ENCODE measurements around the gene KCNK1. TPM values are rescaled to one million over a fixed set of nuclear protein-coding genes. Genes with fewer than 3 reads are reported as not detected.

KCNK1 gene
- total RNA-seq, 4 donors from 2014 or later, result 1.2 to 2.8 (median 1.7) TPM

GRCh38 chr1:233570216-233570615 is 43.7 kb upstream of the KCNK1 start:
- Histone ChIP-seq H3K4me1 (no peaks in the 10 kb centered on the region), H3K4me3 (no peak overlapping the region), H3K36me3 (no peaks in the 10 kb centered on the region), H3K27me3 (peaks cover 0 to 8% (median 0%) of the 10 kb centered on the region in 4 donors), H3K27ac (replicated peaks in 1 of 4) (no peak overlapping the region), H3K9me3 (no peaks in the 10 kb centered on the region)
- no peak for DNase-seq (ENCODE audit: extremely low spot score)
- 46% methylated on average over 3 of the region's 3 CpGs for WGBS
- intact Hi-C loops (cut with DNase I), result no loop called here
- TF ChIP-seq POLR2A (IDR thresholded peaks at IDR 0.05; ENCODE audit: low read depth) (no peak), POLR2AphosphoS5 (IDR thresholded peaks at IDR 0.05) (no peak), CTCF (IDR thresholded peaks at IDR 0.05) (no peak), EP300 (IDR thresholded peaks at IDR 0.05) (no peak)

- no peaks in the 10 kb centered on the region for H3K36me3 ChIP-seq
- H3K4me3 ChIP-seq, result no peak overlapping the region
- TF ChIP-seq EP300 (IDR thresholded peaks at IDR 0.05) (no peak), POLR2AphosphoS5 (IDR thresholded peaks at IDR 0.05) (no peak), POLR2A (IDR thresholded peaks at IDR 0.05; ENCODE audit: low read depth) (no peak), CTCF (IDR thresholded peaks at IDR 0.05) (no peak)
- H3K9me3 ChIP-seq, result no peaks in the 10 kb centered on the region
- H3K27ac ChIP-seq (replicated peaks in 1 of 4), result no peak overlapping the region
- no peaks in the 10 kb centered on the region for H3K4me1 ChIP-seq
- DNase-seq (ENCODE audit: extremely low spot score), result no peak
- intact Hi-C loops (cut with DNase I), result no loop called here
- H3K27me3 ChIP-seq, result peaks cover 0 to 8% (median 0%) of the 10 kb centered on the region in 4 donors
- whole genome bisulfite sequencing, result 59% methylated on average over 4 of the region's 4 CpGs
Observed at GRCh38 chr1:233570706-233571105, 43.2 kb upstream of the KCNK1 start.

GRCh38 chr1:233572896-233573295 is 41.0 kb upstream of the KCNK1 start:
- H3K36me3 ChIP-seq, result no peaks in the 10 kb centered on the region
- no peak overlapping the region for H3K27ac ChIP-seq (replicated peaks in 1 of 4)
- WGBS, result 91% methylated on average over 4 of the region's 4 CpGs
- intact Hi-C loops (cut with DNase I), result no loop called here
- TF ChIP-seq EP300 (IDR thresholded peaks at IDR 0.05) (no peak), POLR2A (IDR thresholded peaks at IDR 0.05; ENCODE audit: low read depth) (no peak), POLR2AphosphoS5 (IDR thresholded peaks at IDR 0.05) (no peak), CTCF (IDR thresholded peaks at IDR 0.05) (no peak)
- no peak overlapping the region for H3K4me3 ChIP-seq
- no peaks in the 10 kb centered on the region for H3K9me3 ChIP-seq
- peaks cover 0 to 8% (median 0%) of the 10 kb centered on the region in 4 donors for H3K27me3 ChIP-seq
- no peaks in the 10 kb centered on the region for H3K4me1 ChIP-seq
- no peak for DNase-seq (ENCODE audit: extremely low spot score)

- H3K27ac ChIP-seq (replicated peaks in 1 of 4), result no peak overlapping the region
- DNase-seq (ENCODE audit: extremely low spot score), result no peak
- 81% methylated on average over 5 of the region's 5 CpGs for WGBS
- H3K9me3 ChIP-seq, result peaks cover 0 to 6% (median 0%) of the 10 kb centered on the region in 4 donors
- no peaks in the 10 kb centered on the region for H3K36me3 ChIP-seq
- TF ChIP-seq POLR2A (IDR thresholded peaks at IDR 0.05; ENCODE audit: low read depth) (no peak), POLR2AphosphoS5 (IDR thresholded peaks at IDR 0.05) (no peak), CTCF (IDR thresholded peaks at IDR 0.05) (no peak), EP300 (IDR thresholded peaks at IDR 0.05) (no peak)
- H3K27me3 ChIP-seq, result peaks cover 0 to 8% (median 0%) of the 10 kb centered on the region in 4 donors
- H3K4me3 ChIP-seq, result no peak overlapping the region
- H3K4me1 ChIP-seq, result no peaks in the 10 kb centered on the region
- intact Hi-C loops (cut with DNase I), result no loop called here
Observed at GRCh38 chr1:233575450-233575849, 38.5 kb upstream of the KCNK1 start.

GRCh38 chr1:233582439-233582838 is 31.5 kb upstream of the KCNK1 start:
- H3K27ac ChIP-seq (replicated peaks in 1 of 4), result no peak overlapping the region
- peaks cover 0 to 17% (median 3%) of the 10 kb centered on the region in 4 donors for H3K9me3 ChIP-seq
- H3K27me3 ChIP-seq, result no peaks in the 10 kb centered on the region
- no peak for TF ChIP-seq POLR2A (IDR thresholded peaks at IDR 0.05; ENCODE audit: low read depth)
- TF ChIP-seq CTCF (IDR thresholded peaks at IDR 0.05), result no peak
- no peak for TF ChIP-seq EP300 (IDR thresholded peaks at IDR 0.05)
- TF ChIP-seq POLR2AphosphoS5 (IDR thresholded peaks at IDR 0.05), result no peak
- H3K4me3 ChIP-seq, result no peak overlapping the region
- intact Hi-C loops (cut with DNase I), result no loop called here
- 73% methylated on average over 3 of the region's 3 CpGs for WGBS
- H3K36me3 ChIP-seq, result no peaks in the 10 kb centered on the region
- H3K4me1 ChIP-seq, result no peaks in the 10 kb centered on the region
- no peak for DNase-seq (ENCODE audit: extremely low spot score)
